ENCODE data around the gene PSD2. TPM values are rescaled to one million over a fixed set of nuclear protein-coding genes. Genes with fewer than 3 reads are reported as not detected.

Gene PSD2
- total and polyA plus RNA-seq, 2 of the 13 experiments (the other 11 are each of a cell fraction or from before 2014, with no cell fraction given): 0.07 TPM; not detected in 1

DNA sequence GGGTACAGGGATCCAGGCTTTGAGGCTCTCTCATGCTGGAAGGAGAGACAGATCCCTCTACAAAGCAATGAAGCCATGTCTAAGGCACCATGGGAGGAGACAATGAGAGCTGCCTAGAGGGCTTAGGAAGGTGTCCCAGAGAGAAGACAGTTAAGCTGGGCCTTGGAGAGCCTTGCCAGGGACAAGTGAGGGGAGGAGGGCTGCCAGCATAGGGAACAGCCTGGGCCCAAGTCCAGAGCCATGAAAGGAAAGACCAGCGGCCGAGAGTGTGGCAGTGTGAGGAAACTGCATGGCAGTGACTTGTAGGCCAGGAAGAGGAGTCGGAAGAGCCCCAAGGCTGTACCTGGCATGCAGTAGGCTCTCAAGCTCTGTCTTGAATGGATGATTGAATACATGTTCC lies 88.5 kb downstream of the PSD2 start:
- Histone ChIP-seq H3K27ac (ENCODE audit: extremely low read length, insufficient read depth, low read length) (no peak overlapping the region), H3K27me3 (ENCODE audit: control insufficient read depth in 1 of 2, insufficient read depth in 2 of 2, low read length in 2 of 2) (peaks cover 4 to 64% of the 10 kb centered on the region in 2 experiments; a peak in 4 of 5 replicates), H2AFZ (ENCODE audit: low read length) (no peak overlapping the region), H3K4me1 (ENCODE audit: insufficient read depth, low read length) (no peaks in the 10 kb centered on the region), H3K79me2 (ENCODE audit: insufficient read depth, low read length) (no peaks in the 10 kb centered on the region), H3K36me3 (replicated peaks in 1 of 2; ENCODE audit: control insufficient read depth in 1 of 2, insufficient read depth in 2 of 2, low read length in 2 of 2) (no peaks in the 10 kb centered on the region), H3K9me3 (ENCODE audit: low read length) (no peaks in the 10 kb centered on the region), H4K20me1 (ENCODE audit: insufficient read depth, low read length) (no peaks in the 10 kb centered on the region), H3K9ac (ENCODE audit: insufficient read depth, low read depth, low read length) (no peak overlapping the region), H3K4me3 (replicated peaks in 1 of 3; ENCODE audit: insufficient read depth in 1 of 3, low read depth in 2 of 3, low read length in 3 of 3) (no peak overlapping the region), H3K4me2 (ENCODE audit: low read depth, low read length) (no peak overlapping the region)
- DNase-seq (ENCODE audit: low spot score): no peak
- BruUV-seq (replicated peaks): no TSS peak
- in situ Hi-C loops (cut with HindIII; ENCODE audit: extremely low pct_ligation_motif_present, low pct_unique_long_range_greater_than_20kb) (no loop called here), intact Hi-C loops (cut with micrococcal nuclease; ENCODE audit: unreplicated experiment) (no loop called here)
- CTCF ChIA-PET (ENCODE audit: low intra/inter-chr PET ratio, low total read pairs): no interaction called here
- POLR2A ChIA-PET: no interaction called here
- 17% methylated on average over 3 of the region's 3 CpGs for WGBS (ENCODE audit: low lambda C conversion rate)
- no peak for FAIRE-seq
- no peak for ATAC-seq
- TF ChIP-seq ZFP36L2 (CRISPR knock-in tag; IDR thresholded peaks at IDR 0.05): no peak
- no peak for TF ChIP-seq SOX5 (CRISPR knock-in tag; IDR thresholded peaks at IDR 0.05; ENCODE audit: borderline replicate concordance)

DNA sequence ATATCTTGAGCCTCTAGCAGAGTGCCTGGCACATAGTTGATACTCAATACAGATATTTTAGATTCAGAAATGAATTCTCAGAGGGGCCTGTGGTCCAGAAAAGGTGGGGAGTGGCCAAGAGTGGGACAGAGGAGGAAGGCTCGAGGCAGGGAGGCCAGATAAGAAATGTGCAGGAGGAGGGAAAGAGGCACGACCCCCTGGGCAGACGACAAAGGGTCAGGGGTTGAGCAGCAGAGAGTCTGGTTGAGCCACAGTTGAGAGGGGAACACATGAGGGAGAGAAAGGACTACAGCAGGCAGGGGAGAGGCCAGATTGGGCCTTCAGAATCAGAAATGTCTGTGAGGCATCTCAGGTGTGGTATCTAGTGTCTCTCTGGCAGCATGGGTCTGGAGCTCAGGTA lies 89.1 kb downstream of the PSD2 start:
- Histone ChIP-seq H4K20me1 (ENCODE audit: insufficient read depth, low read length) (no peaks in the 10 kb centered on the region), H3K79me2 (ENCODE audit: insufficient read depth, low read length) (no peaks in the 10 kb centered on the region), H3K27me3 (ENCODE audit: control insufficient read depth in 1 of 2, insufficient read depth in 2 of 2, low read length in 2 of 2) (peaks cover 4 to 66% of the 10 kb centered on the region in 2 experiments; a peak in 4 of 5 replicates), H3K4me2 (ENCODE audit: low read depth, low read length) (no peak overlapping the region), H3K9ac (ENCODE audit: insufficient read depth, low read depth, low read length) (no peak overlapping the region), H3K36me3 (replicated peaks in 1 of 2; ENCODE audit: control insufficient read depth in 1 of 2, insufficient read depth in 2 of 2, low read length in 2 of 2) (no peaks in the 10 kb centered on the region), H3K9me3 (ENCODE audit: low read length) (no peaks in the 10 kb centered on the region), H3K4me3 (replicated peaks in 1 of 3; ENCODE audit: insufficient read depth in 1 of 3, low read depth in 2 of 3, low read length in 3 of 3) (no peak overlapping the region), H3K27ac (ENCODE audit: extremely low read length, insufficient read depth, low read length) (no peak overlapping the region), H2AFZ (ENCODE audit: low read length) (no peak overlapping the region), H3K4me1 (ENCODE audit: insufficient read depth, low read length) (no peaks in the 10 kb centered on the region)
- intact Hi-C loops (cut with micrococcal nuclease; ENCODE audit: unreplicated experiment): no loop called here
- ChIA-PET POLR2A (no interaction called here), CTCF (ENCODE audit: low intra/inter-chr PET ratio, low total read pairs) (no interaction called here)
- BruUV-seq (replicated peaks): no TSS peak
- FAIRE-seq (no peak), ATAC-seq (no peak), DNase-seq (ENCODE audit: low spot score) (no peak)
- in situ Hi-C loops (cut with HindIII; ENCODE audit: extremely low pct_ligation_motif_present, low pct_unique_long_range_greater_than_20kb): no loop called here
- TF ChIP-seq, protein P1, sequence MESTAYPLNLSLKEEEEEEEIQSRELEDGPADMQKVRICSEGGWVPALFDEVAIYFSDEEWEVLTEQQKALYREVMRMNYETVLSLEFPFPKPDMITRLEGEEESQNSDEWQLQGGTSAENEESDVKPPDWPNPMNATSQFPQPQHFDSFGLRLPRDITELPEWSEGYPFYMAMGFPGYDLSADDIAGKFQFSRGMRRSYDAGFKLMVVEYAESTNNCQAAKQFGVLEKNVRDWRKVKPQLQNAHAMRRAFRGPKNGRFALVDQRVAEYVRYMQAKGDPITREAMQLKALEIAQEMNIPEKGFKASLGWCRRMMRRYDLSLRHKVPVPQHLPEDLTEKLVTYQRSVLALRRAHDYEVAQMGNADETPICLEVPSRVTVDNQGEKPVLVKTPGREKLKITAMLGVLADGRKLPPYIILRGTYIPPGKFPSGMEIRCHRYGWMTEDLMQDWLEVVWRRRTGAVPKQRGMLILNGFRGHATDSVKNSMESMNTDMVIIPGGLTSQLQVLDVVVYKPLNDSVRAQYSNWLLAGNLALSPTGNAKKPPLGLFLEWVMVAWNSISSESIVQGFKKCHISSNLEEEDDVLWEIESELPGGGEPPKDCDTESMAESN (CRISPR knock-in tag; conservative IDR thresholded peaks at IDR 0.05): no peak
- TF ChIP-seq CEBPB (IDR thresholded peaks at IDR 0.05; ENCODE audit: borderline replicate concordance, low read depth, low read length) (no peak), ZNF124 (CRISPR knock-in tag; IDR thresholded peaks at IDR 0.05) (no peak)
- 4% methylated on average over 3 of the region's 3 CpGs for WGBS (ENCODE audit: low lambda C conversion rate)

Data from HepG2 (cell line).